Measurements from ENCODE around the gene C10orf71.

Gene C10orf71

GRCh38 chr10:49374740-49375139 is 75.8 kb downstream of the C10orf71 start:
- no peak for DNase-seq

- DNase-seq: no peak
These were observed 76.6 kb downstream of the C10orf71 start for GRCh38 chr10:49375611-49376010.

Data from anterior cingulate cortex (tissue), 58 donors.